Endothelial cell of umbilical vein (primary cell): ENCODE data around the gene TLE3. TPM values are rescaled to one million over a fixed set of nuclear protein-coding genes. Genes with fewer than 3 reads are reported as not detected.
A peak's percentile ranks its signal among the peaks of the same experiment; 100 is the strongest.

Source experiments
- BruUV-seq: library from RNA; stranded (reverse); fragments of 400-500 nt; replicated peaks from 2 replicates; lab custom pipeline; 2021; lab: Mats Ljungman, UMichigan
- CTCF ChIA-PET: fragments of 300-600, 350-600 bp; sonication (Branson Sonifier 250); formaldehyde crosslinking; loops from one replicate; lab custom pipeline; 2021; ENCODE audit warnings: antibody characterized with exemption, inconsistent platforms; lab: Charles Lee
- POLR2A ChIA-PET: fragments of 300-600, 350-600 bp; sonication (Branson Sonifier 250); formaldehyde crosslinking; loops from one replicate; lab custom pipeline; 2021; ENCODE audit warnings: antibody characterized with exemption, inconsistent platforms; lab: Charles Lee
- DNase-seq: peaks from one replicate; pipeline ENCODE4 v3.0.0-alpha.2; 2011; ENCODE audit warnings: low read depth, low spot score
- FAIRE-seq: peaks from 2 replicates; lab custom pipeline; 2011; peaks lifted over from hg19 to GRCh38; lab: Jason Lieb, UNC
- H2AFZ ChIP-seq: 2 replicates; pipeline ENCODE4 v1.6.0; 2012; ENCODE audit warnings: low read depth, low read length, control low read depth, inconsistent platforms
- H3K27ac ChIP-seq: 2 replicates; pipeline ENCODE4 v1.5.1; 2011; ENCODE audit warnings: low read depth, mild to moderate bottlenecking, control low read depth, low read length, moderate library complexity; ENCODE audit not compliant: insufficient read depth
- H3K27me3 ChIP-seq, 2 experiments: 2 replicates each; pipeline versions ENCODE4 v1.6.0 to v1.6.1; 2011; ENCODE audit warnings: low read length in 2 of 2, mixed read lengths in 1 of 2; ENCODE audit not compliant: control insufficient read depth in 2 of 2, insufficient read depth in 2 of 2
- H3K36me3 ChIP-seq, 2 experiments: 2 replicates in 1 of 2; 3 replicates in 1 of 2; pipeline ENCODE4 v1.5.1; 2011; ENCODE audit warnings: low read length in 2 of 2, mild to moderate bottlenecking in 1 of 2, moderate library complexity in 1 of 2; ENCODE audit not compliant: control insufficient read depth in 2 of 2, insufficient read depth in 2 of 2; ENCODE audit errors: extremely low read depth in 1 of 2
- H3K4me1 ChIP-seq: 3 replicates; pipeline ENCODE4 v1.5.1; 2011; ENCODE audit warnings: mild to moderate bottlenecking, low read length; ENCODE audit not compliant: control insufficient read depth, insufficient read depth; ENCODE audit errors: extremely low read depth
- H3K4me2 ChIP-seq: 2 replicates; pipeline ENCODE4 v1.6.1; 2011; ENCODE audit warnings: low read length, control low read depth, mixed read lengths; ENCODE audit not compliant: insufficient read depth
- H3K4me3 ChIP-seq, 3 experiments: fragments of 200-600 bp in 1 of 3; sonication (generic), shearing (Covaris generic) in 1 of 3; replicated peaks in 1 of 3; 2 replicates each; pipeline ENCODE4 v1.5.1; 2011 to 2016; ENCODE audit warnings: control low read depth in 3 of 3, low read length in 3 of 3, mild to moderate bottlenecking in 2 of 3, inconsistent platforms in 1 of 3, low read depth in 1 of 3, moderate library complexity in 1 of 3; ENCODE audit not compliant: insufficient read depth in 1 of 3
- H3K79me2 ChIP-seq: 2 replicates; pipeline ENCODE4 v1.6.0; 2012; ENCODE audit warnings: low read length, inconsistent platforms; ENCODE audit not compliant: control insufficient read depth, insufficient read depth
- H3K9ac ChIP-seq: replicated peaks from 2 replicates; pipeline ENCODE3; 2011; ENCODE audit warnings: low read length, control low read depth; ENCODE audit not compliant: insufficient read depth; ENCODE audit errors: extremely low read depth
- H3K9me1 ChIP-seq: replicated peaks from 3 replicates; pipeline ENCODE4 v1.6.0; 2011; ENCODE audit warnings: mild to moderate bottlenecking, low read length; ENCODE audit not compliant: control insufficient read depth, insufficient read depth; ENCODE audit errors: extremely low read depth
- H3K9me3 ChIP-seq: replicated peaks from 2 replicates; pipeline ENCODE4 v1.5.1; 2012; ENCODE audit warnings: low read length, inconsistent platforms; ENCODE audit not compliant: control insufficient read depth, insufficient read depth
- H4K20me1 ChIP-seq: replicated peaks from 2 replicates; pipeline ENCODE3; 2011; ENCODE audit warnings: mild to moderate bottlenecking, low read length; ENCODE audit not compliant: control insufficient read depth, insufficient read depth; ENCODE audit errors: extremely low read depth
- EZH2 ChIP-seq: IDR thresholded peaks from 2 replicates; pipeline ENCODE4 v1.6.1; 2012; ENCODE audit warnings: borderline replicate concordance, low read depth, mild to moderate bottlenecking, moderate library complexity, low read length, inconsistent platforms; ENCODE audit not compliant: severe bottlenecking
- FOS ChIP-seq: IDR thresholded peaks from 2 replicates; pipeline ENCODE4 v1.6.1; 2011; ENCODE audit warnings: mild to moderate bottlenecking, low read length, moderate library complexity, borderline replicate concordance; ENCODE audit not compliant: insufficient read depth
- GATA2 ChIP-seq: IDR thresholded peaks from 2 replicates; pipeline ENCODE4 v1.7.0; 2011; ENCODE audit warnings: low read depth, mild to moderate bottlenecking, moderate library complexity, mixed read lengths, low read length; ENCODE audit not compliant: insufficient read length, insufficient read depth
- JUN ChIP-seq: IDR thresholded peaks from 2 replicates; pipeline ENCODE4 v1.6.1; 2011; ENCODE audit warnings: borderline replicate concordance, low read depth; ENCODE audit not compliant: insufficient read length, insufficient read depth
- MYC ChIP-seq: IDR thresholded peaks from one replicate; pipeline ENCODE4 v1.6.1; 2011; ENCODE audit warnings: mild to moderate bottlenecking, low read depth, low read length
- POLR2AphosphoS5 ChIP-seq: IDR thresholded peaks from 2 replicates; pipeline ENCODE4 v1.6.1; 2012; ENCODE audit warnings: low read depth, mild to moderate bottlenecking, control low read depth, low read length, moderate library complexity; ENCODE audit not compliant: insufficient read depth
- dilution Hi-C: fragments of 300-500 bp; cut with MboI; formaldehyde crosslinking; loops from one replicate; pipeline ENCODE4 v1.15.0; 2019; ENCODE audit warnings: low sequenced_read_pairs; ENCODE audit not compliant: extremely low pct_ligation_motif_present
- intact Hi-C: fragments of 100-400 bp; cut with micrococcal nuclease; formaldehyde crosslinking; loops from one replicate; pipeline ENCODE4 v1.10.0; 2022
- polyA plus RNA-seq, 4 experiments: library from polyadenylated mRNA; depleted of rRNA in 3 of 4; stranded (reverse) in 3 of 4; unstranded in 1 of 4; fragments of >200 nt; gene quantifications; 2 replicates each; pipeline versions ENCODE4 v1.2.1 to v1.2.3, GENCODE V29; 2011 to 2012; ENCODE audit warnings: missing spikeins in 1 of 4
- total RNA-seq: library from RNA; stranded (reverse); gene quantifications from 2 replicates; pipeline ENCODE4 v1.2.3, GENCODE V29; 2021
- TF ChIP-seq, protein P1 (sequence below), 2 donors: IDR thresholded peaks; 1 replicate in 1 of 2; 2 replicates in 1 of 2; pipeline ENCODE4 v1.5.1; 2011; ENCODE audit warnings: low read length in 2 of 2, mild to moderate bottlenecking in 2 of 2, moderate library complexity in 2 of 2, control low read depth in 1 of 2, inconsistent platforms in 1 of 2, low read depth in 1 of 2; ENCODE audit not compliant: insufficient read depth in 1 of 2; ENCODE audit errors: extremely low read depth in 1 of 2
- TF ChIP-seq, protein P2 (sequence below): IDR thresholded peaks from 2 replicates; pipeline ENCODE4 v1.6.1; 2011; ENCODE audit not compliant: insufficient read depth, insufficient read length

The TLE3 gene
- total and polyA plus RNA-seq, 2 donors (not counting 3 experiments of a cell fraction or from before 2014, with no cell fraction given), result 40.5 to 56.9 TPM

DNA sequence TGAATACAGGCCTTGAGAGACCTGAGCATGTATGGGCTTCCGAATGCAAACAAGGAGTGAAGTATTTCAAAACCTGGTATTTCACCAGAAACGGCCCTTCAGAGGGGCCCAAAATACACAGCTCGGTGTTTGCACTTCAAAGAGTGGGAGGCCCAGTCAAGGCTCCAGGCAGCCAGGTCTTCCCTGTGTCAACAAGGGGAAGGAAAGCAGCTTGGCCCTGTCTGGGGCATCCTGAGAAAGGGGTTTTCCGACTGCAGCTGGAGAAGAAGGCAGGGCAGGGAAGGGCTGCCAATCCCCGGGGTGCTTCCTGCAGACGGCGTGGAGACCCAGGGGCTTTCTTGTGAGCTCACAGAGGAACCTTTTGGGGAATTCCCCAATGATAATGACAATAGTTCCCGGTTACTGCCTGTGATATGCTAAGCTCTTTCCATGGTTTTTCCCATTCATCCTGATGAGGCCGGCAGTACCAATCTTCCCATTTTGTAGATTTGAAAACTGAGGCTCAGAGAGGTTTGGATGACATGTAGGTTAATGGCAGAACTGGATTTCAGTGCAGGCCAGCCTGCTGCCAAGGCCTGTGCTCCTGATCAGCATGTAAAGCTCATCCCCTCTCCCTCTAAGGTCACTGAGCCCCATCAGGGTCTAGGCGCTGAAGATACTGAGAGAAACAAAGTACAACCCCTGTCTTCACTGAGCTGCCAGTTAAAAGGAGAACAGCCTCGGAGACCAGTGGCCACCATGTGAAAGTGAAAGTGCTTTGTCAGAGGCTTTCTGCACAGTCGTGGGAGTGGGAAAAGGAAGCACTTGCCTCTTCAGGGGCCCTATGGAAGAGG is 43.0 kb upstream of the TLE3 start:
- dilution Hi-C loops, result no loop called here
- CTCF ChIA-PET, result interaction anchor here (1.1 to 4.8 kb wide), 7 partner anchors 9 to 49 kb away, joined by 3 to 30 read pairs (median 4); no protein-coding TSS in a partner anchor
- BruUV-seq, result no TSS peak
- Histone ChIP-seq H2AFZ (peak overlapping the region; percentile 31), H4K20me1 (no peaks in the 10 kb centered on the region), H3K4me1 (peaks cover 16% of the 10 kb centered on the region), H3K36me3 (no peaks in the 10 kb centered on the region), H3K9me3 (no peaks in the 10 kb centered on the region), H3K4me2 (peak overlapping the region; percentile 28), H3K79me2 (no peaks in the 10 kb centered on the region), H3K27me3 (peaks cover 4 to 11% of the 10 kb centered on the region in 2 experiments), H3K4me3 (no peak overlapping the region), H3K9ac (no peak overlapping the region), H3K27ac (no peak overlapping the region), H3K9me1 (no peaks in the 10 kb centered on the region)
- DNase-seq (peak; percentile 80), FAIRE-seq (no peak)
- TF ChIP-seq JUN, result no peak
- TF ChIP-seq EZH2, result no peak
- no peak for TF ChIP-seq MYC
- TF ChIP-seq, protein P1, sequence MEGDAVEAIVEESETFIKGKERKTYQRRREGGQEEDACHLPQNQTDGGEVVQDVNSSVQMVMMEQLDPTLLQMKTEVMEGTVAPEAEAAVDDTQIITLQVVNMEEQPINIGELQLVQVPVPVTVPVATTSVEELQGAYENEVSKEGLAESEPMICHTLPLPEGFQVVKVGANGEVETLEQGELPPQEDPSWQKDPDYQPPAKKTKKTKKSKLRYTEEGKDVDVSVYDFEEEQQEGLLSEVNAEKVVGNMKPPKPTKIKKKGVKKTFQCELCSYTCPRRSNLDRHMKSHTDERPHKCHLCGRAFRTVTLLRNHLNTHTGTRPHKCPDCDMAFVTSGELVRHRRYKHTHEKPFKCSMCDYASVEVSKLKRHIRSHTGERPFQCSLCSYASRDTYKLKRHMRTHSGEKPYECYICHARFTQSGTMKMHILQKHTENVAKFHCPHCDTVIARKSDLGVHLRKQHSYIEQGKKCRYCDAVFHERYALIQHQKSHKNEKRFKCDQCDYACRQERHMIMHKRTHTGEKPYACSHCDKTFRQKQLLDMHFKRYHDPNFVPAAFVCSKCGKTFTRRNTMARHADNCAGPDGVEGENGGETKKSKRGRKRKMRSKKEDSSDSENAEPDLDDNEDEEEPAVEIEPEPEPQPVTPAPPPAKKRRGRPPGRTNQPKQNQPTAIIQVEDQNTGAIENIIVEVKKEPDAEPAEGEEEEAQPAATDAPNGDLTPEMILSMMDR (IDR thresholded peaks at IDR 0.05; ENCODE audit: extremely low read depth in 1 of 2, insufficient read depth in 1 of 2, low read depth in 1 of 2, low read length in 2 of 2), result no peak
- TF ChIP-seq GATA2, result no peak
- no peak for TF ChIP-seq POLR2AphosphoS5
- TF ChIP-seq, protein P2, sequence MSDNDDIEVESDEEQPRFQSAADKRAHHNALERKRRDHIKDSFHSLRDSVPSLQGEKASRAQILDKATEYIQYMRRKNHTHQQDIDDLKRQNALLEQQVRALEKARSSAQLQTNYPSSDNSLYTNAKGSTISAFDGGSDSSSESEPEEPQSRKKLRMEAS, result no peak
- TF ChIP-seq FOS, result no peak
- POLR2A ChIA-PET, result interaction anchor here (1.1 kb wide), 1 partner anchor 41 kb away, joined by 6 read pairs; no protein-coding TSS in a partner anchor
- intact Hi-C loops, result no loop called here
